MM.1S (cell line): ENCODE data around the gene RNFT2.

ENCODE experiments used
- DNase-seq: peaks from one replicate; pipeline ENCODE4 v3.0.0-alpha.2; 2015
- H2AFZ ChIP-seq: fragments of 300-600 bp; sonication (generic); 2 replicates; pipeline ENCODE4 v1.6.0; 2016; ENCODE audit warnings: antibody characterized with exemption, low read length
- H3F3A ChIP-seq: fragments of 300-600 bp; sonication (generic); 2 replicates; pipeline ENCODE4 v1.6.1; 2016; ENCODE audit warnings: mild to moderate bottlenecking, antibody characterized with exemption, low read length, moderate library complexity, mixed read lengths; ENCODE audit not compliant: insufficient read depth
- H3K27ac ChIP-seq: fragments of 300-600 bp; sonication (generic); 2 replicates; pipeline ENCODE4 v1.5.1; 2016; ENCODE audit warnings: mild to moderate bottlenecking, low read length
- H3K27me3 ChIP-seq: fragments of 300-600 bp; sonication (generic); replicated peaks from 2 replicates; pipeline ENCODE4 v1.6.0; 2016; ENCODE audit warnings: low read length; ENCODE audit not compliant: insufficient read depth
- H3K36me3 ChIP-seq: fragments of 300-600 bp; sonication (generic); replicated peaks from 2 replicates; pipeline ENCODE4 v1.6.1; 2016; ENCODE audit warnings: mild to moderate bottlenecking, low read length, mixed read lengths; ENCODE audit not compliant: insufficient read depth
- H3K4me1 ChIP-seq: fragments of 300-600 bp; sonication (generic); 2 replicates; pipeline ENCODE4 v1.6.1; 2016; ENCODE audit warnings: low read length, mixed read lengths
- H3K4me2 ChIP-seq: fragments of 300-600 bp; sonication (generic); 2 replicates; pipeline ENCODE4 v1.6.0; 2016; ENCODE audit warnings: low read depth, low read length
- H3K4me3 ChIP-seq: fragments of 300-600 bp; sonication (generic); 2 replicates; pipeline ENCODE4 v1.5.1; 2016; ENCODE audit warnings: low read length, mixed read lengths
- H3K79me2 ChIP-seq: fragments of 300-600 bp; sonication (generic); 2 replicates; pipeline ENCODE4 v1.6.1; 2016; ENCODE audit warnings: mixed run types, low read length, mixed read lengths
- H3K9ac ChIP-seq: fragments of 300-600 bp; sonication (generic); 2 replicates; pipeline ENCODE4 v1.6.1; 2016; ENCODE audit warnings: low read length, mixed read lengths
- H3K9me2 ChIP-seq: fragments of 300-600 bp; sonication (generic); replicated peaks from 2 replicates; pipeline ENCODE4 v1.6.1; 2016; ENCODE audit warnings: mild to moderate bottlenecking, low read length, mixed read lengths; ENCODE audit not compliant: insufficient read depth
- H3K9me3 ChIP-seq: fragments of 300-600 bp; sonication (generic); replicated peaks from 2 replicates; pipeline ENCODE4 v1.6.1; 2016; ENCODE audit warnings: mild to moderate bottlenecking, low read length, mixed read lengths; ENCODE audit not compliant: insufficient read depth
- H4K20me1 ChIP-seq: fragments of 300-600 bp; sonication (generic); 2 replicates; pipeline ENCODE4 v1.6.1; 2016; ENCODE audit warnings: mild to moderate bottlenecking, low read length, moderate library complexity, mixed read lengths; ENCODE audit not compliant: insufficient read depth
- CTCF ChIP-seq: fragments of 300-600 bp; sonication (generic); IDR thresholded peaks from 2 replicates; pipeline ENCODE4 v1.5.1; 2016; ENCODE audit warnings: antibody characterized with exemption, low read length, mixed read lengths
- EZH2 ChIP-seq: fragments of 300-600 bp; sonication (generic); optimal IDR thresholded peaks from 2 replicates; pipeline ENCODE3; 2017; ENCODE audit warnings: low read depth, mild to moderate bottlenecking, antibody characterized with exemption, low read length, mixed read lengths
- EZH2phosphoT487 ChIP-seq: fragments of 300-600 bp; sonication (generic); IDR thresholded peaks from 2 replicates; pipeline ENCODE4 v1.6.1; 2018; ENCODE audit warnings: antibody characterized with exemption, low read length

Gene RNFT2

GRCh38 chr12:116859079-116859478, 121.0 kb downstream of the RNFT2 start:
- Histone ChIP-seq H2AFZ (no peak overlapping the region), H3F3A (no peaks in the 10 kb centered on the region), H3K79me2 (no peaks in the 10 kb centered on the region), H3K4me3 (no peak overlapping the region), H3K4me1 (peaks cover 9% of the 10 kb centered on the region), H3K36me3 (no peaks in the 10 kb centered on the region), H3K27me3 (no peaks in the 10 kb centered on the region), H3K9me2 (no peaks in the 10 kb centered on the region), H3K9me3 (no peaks in the 10 kb centered on the region), H3K9ac (no peak overlapping the region), H4K20me1 (no peaks in the 10 kb centered on the region), H3K4me2 (no peak overlapping the region), H3K27ac (no peak overlapping the region)
- no peak for TF ChIP-seq EZH2phosphoT487
- no peak for TF ChIP-seq EZH2
- no peak for TF ChIP-seq CTCF
- DNase-seq = no peak

GRCh38 chr12:116860263-116860662, 122.1 kb downstream of the RNFT2 start:
- no peaks in the 10 kb centered on the region for H3F3A ChIP-seq
- H3K27ac ChIP-seq = no peak overlapping the region
- H3K4me2 ChIP-seq = peak overlapping the region; percentile 59
- TF ChIP-seq CTCF (no peak), EZH2 (no peak), EZH2phosphoT487 (no peak)
- no peaks in the 10 kb centered on the region for H3K36me3 ChIP-seq
- H3K27me3 ChIP-seq = no peaks in the 10 kb centered on the region
- no peak for DNase-seq
- H4K20me1 ChIP-seq = no peaks in the 10 kb centered on the region
- no peak overlapping the region for H3K9ac ChIP-seq
- no peaks in the 10 kb centered on the region for H3K9me2 ChIP-seq
- no peaks in the 10 kb centered on the region for H3K79me2 ChIP-seq
- H3K4me3 ChIP-seq = no peak overlapping the region; the same call in 1 of the 2 replicates
- H3K9me3 ChIP-seq = no peaks in the 10 kb centered on the region
- H3K4me1 ChIP-seq = peaks cover 9% of the 10 kb centered on the region
- H2AFZ ChIP-seq = 0 out of 2 replicates have a peak overlapping the region, but pooled peaks have one; percentile 23

- H3K9ac ChIP-seq = no peak overlapping the region
- TF ChIP-seq CTCF (no peak), EZH2 (no peak), EZH2phosphoT487 (no peak)
- H3K9me3 ChIP-seq = no peaks in the 10 kb centered on the region
- no peaks in the 10 kb centered on the region for H4K20me1 ChIP-seq
- no peak overlapping the region for H3K27ac ChIP-seq
- H3K4me2 ChIP-seq = peak overlapping the region; percentile 50; the same call in 1 of the 2 replicates
- H3K36me3 ChIP-seq = no peaks in the 10 kb centered on the region
- H2AFZ ChIP-seq = no peak overlapping the region
- no peaks in the 10 kb centered on the region for H3F3A ChIP-seq
- no peaks in the 10 kb centered on the region for H3K27me3 ChIP-seq
- no peaks in the 10 kb centered on the region for H3K79me2 ChIP-seq
- H3K4me3 ChIP-seq = no peak overlapping the region
- H3K4me1 ChIP-seq = peaks cover 9% of the 10 kb centered on the region
- peak; percentile 45 for DNase-seq
- no peaks in the 10 kb centered on the region for H3K9me2 ChIP-seq
These were observed 123.2 kb downstream of the RNFT2 start for GRCh38 chr12:116861320-116861719.
